Measurements from ENCODE around the gene OR51B2. TPM values are rescaled to one million over a fixed set of nuclear protein-coding genes. Genes with fewer than 3 reads are reported as not detected.
"Not testable (repeated sequence)": the region's sequence is repeated elsewhere in the genome, so short reads cannot be mapped to it uniquely, and the experiment has no call there.

OR51B2 gene
- total RNA-seq, 1 donor from 2014 or later = not detected

DNA sequence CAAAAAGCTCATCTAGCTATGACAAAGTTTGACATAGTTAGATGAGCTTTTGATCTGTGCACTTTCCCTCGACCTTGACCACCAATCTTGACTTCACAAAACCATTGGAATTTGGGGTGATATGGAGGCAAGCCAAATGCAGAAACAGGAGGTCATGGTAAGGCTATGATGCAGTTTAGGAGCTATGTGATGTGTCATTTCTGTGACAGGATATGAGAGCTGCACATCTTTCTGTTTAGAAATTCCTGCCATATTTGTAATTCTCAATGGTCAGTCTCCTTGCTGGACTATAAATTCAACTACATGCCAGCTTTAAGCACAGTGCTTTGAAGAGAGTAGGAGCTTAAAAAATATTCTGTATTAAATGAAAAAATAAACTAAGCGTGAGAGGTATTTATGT is 40.1 kb upstream of the OR51B2 start:
- Histone ChIP-seq H3K27me3 (ENCODE audit: control insufficient read depth, insufficient read depth, low read length) (no peaks in the 10 kb centered on the region), H3K36me3 (ENCODE audit: control insufficient read depth, insufficient read depth, low read length) (no peaks in the 10 kb centered on the region), H3K4me3 (ENCODE audit: low read depth, low read length) (no peak overlapping the region)
- DNase-seq (ENCODE audit: low read depth) = peak; percentile 16
- TF ChIP-seq, protein P1, sequence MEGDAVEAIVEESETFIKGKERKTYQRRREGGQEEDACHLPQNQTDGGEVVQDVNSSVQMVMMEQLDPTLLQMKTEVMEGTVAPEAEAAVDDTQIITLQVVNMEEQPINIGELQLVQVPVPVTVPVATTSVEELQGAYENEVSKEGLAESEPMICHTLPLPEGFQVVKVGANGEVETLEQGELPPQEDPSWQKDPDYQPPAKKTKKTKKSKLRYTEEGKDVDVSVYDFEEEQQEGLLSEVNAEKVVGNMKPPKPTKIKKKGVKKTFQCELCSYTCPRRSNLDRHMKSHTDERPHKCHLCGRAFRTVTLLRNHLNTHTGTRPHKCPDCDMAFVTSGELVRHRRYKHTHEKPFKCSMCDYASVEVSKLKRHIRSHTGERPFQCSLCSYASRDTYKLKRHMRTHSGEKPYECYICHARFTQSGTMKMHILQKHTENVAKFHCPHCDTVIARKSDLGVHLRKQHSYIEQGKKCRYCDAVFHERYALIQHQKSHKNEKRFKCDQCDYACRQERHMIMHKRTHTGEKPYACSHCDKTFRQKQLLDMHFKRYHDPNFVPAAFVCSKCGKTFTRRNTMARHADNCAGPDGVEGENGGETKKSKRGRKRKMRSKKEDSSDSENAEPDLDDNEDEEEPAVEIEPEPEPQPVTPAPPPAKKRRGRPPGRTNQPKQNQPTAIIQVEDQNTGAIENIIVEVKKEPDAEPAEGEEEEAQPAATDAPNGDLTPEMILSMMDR (IDR thresholded peaks at IDR 0.05; ENCODE audit: insufficient read depth, low read length, poor library complexity, severe bottlenecking) = no peak

DNA sequence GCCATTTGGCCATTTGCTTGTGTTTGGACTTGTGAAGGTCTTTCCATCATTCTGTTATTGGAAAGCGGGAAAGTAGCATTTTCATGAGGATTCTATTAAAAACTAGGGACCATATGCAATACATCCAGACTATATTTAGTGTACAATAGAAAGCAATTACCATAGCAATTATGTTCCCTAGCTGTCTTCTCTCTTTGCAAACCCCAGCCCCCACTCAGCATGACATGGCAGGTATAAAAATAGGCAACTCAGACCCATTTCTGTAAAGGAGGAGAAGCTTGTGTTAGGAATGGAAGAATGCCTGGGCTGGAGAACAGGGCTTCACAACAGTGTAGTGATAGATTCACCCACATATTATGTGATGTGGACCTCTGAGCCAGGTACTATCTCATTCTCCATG is 39.6 kb upstream of the OR51B2 start:
- H3K4me3 ChIP-seq (ENCODE audit: low read depth, low read length) = no peak overlapping the region
- TF ChIP-seq, protein P1 (IDR thresholded peaks at IDR 0.05; ENCODE audit: insufficient read depth, low read length, poor library complexity, severe bottlenecking) = no peak
- DNase-seq (ENCODE audit: low read depth) = no peak
- H3K27me3 ChIP-seq (ENCODE audit: control insufficient read depth, insufficient read depth, low read length) = no peaks in the 10 kb centered on the region
- H3K36me3 ChIP-seq (ENCODE audit: control insufficient read depth, insufficient read depth, low read length) = no peaks in the 10 kb centered on the region

DNA sequence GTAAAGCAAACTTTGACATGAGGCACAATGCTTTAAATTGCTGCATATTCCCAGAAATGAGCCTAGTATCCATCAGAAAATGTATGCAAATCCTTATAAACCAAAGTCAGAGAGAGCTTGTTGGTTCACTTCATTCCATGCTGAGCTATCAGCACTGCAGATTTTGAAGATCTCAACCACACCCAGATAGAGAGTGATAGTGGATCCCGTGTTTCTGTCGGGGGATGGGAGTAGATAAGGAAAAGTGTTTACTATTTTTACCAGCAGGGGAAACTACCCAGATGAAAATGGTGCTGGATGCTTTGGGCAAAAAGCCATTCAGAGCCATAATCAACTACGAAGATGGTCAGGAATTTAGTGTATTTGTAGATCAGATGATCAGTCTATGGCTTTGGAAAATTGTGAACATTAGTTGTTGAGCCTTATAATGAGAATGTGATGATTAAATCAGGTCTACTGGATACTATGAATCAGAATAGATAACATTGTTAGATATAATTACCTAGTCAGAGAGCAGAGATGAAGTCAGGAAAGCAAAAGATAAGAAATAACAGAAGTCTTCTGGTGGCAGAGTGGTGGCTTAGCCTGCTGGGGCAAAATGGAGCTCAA is 38.0 kb upstream of the OR51B2 start:
- TF ChIP-seq, protein P1 (IDR thresholded peaks at IDR 0.05; ENCODE audit: insufficient read depth, low read length, poor library complexity, severe bottlenecking) = no peak
- no peaks in the 10 kb centered on the region for H3K36me3 ChIP-seq (ENCODE audit: control insufficient read depth, insufficient read depth, low read length)
- H3K4me3 ChIP-seq (ENCODE audit: low read depth, low read length) = no peak overlapping the region
- no peaks in the 10 kb centered on the region for H3K27me3 ChIP-seq (ENCODE audit: control insufficient read depth, insufficient read depth, low read length)
- no peak for DNase-seq (ENCODE audit: low read depth)

DNA sequence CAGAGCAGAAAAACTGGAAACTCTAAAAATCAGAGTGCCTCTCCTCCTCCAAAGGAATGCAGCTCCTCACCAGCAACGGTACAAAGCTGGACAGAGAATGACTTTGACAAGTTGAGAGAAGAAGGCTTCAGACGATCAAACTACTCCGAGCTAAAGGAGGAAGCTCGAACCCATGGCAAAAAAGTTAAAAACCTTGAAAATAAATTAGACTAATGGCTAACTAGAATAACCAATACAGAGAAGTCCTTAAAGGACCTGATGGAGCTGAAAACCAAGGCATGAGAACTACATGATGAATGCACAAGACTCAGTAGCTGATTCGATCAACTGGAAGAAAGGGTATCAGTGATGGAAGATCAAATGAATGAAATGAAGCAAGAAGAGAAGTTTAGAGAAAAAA is 31.9 kb upstream of the OR51B2 start:
- H3K36me3 ChIP-seq (ENCODE audit: control insufficient read depth, insufficient read depth, low read length); DNase-seq (ENCODE audit: low read depth); H3K27me3 ChIP-seq (ENCODE audit: control insufficient read depth, insufficient read depth, low read length); H3K4me3 ChIP-seq (ENCODE audit: low read depth, low read length): not testable (repeated sequence)

DNA sequence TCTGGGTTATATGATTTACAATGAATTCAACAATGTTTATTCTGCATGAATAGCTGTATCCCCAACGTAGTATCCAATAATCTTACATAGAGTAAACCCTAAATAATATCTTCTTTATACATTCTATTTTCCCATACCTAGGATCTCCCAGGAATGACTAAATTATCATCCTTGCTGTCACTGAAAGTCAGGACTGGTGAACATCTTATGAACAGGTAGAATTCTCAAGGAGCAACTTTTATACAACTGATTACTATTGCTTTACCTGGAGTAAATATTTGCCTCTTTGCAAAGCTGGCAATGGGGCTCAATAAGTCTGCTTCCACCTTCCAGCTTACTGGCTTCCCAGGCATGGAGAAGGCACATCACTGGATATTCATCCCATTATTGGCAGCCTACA is 27.1 kb upstream of the OR51B2 start, which contains the start of gene OR51B6:
Gene OR51B6 (plus strand): TSS at position 301 of the 400 bp plus-strand sequence. CDS start 0 bp downstream, at position 301.
- Histone ChIP-seq H3K27me3 (ENCODE audit: control insufficient read depth, insufficient read depth, low read length) (no peaks in the 10 kb centered on the region), H3K36me3 (ENCODE audit: control insufficient read depth, insufficient read depth, low read length) (no peaks in the 10 kb centered on the region), H3K4me3 (ENCODE audit: low read depth, low read length) (no peak within 1 kb of the TSS)
- no peak for DNase-seq (ENCODE audit: low read depth)
- TF ChIP-seq, protein P1 (IDR thresholded peaks at IDR 0.05; ENCODE audit: insufficient read depth, low read length, poor library complexity, severe bottlenecking) = no peak

DNA sequence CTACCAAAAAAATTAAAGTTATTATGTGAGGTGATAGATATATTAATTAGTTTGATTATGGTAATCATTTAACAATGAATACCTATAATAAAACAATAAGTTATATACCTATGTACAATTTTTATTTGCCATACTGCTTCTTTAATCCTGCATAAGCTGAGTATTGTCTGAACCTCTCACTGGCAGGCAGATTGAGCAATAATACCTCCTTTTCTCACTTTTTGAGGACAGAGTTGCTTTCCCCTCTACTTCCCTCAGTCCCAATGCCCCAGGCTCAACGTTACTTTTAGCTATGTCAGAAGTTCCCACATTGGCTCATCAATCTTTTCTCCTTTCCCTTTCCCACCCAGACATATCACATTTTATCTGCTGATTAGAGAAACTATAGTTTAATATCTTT is 25.5 kb upstream of the OR51B2 start:
- no peak for DNase-seq (ENCODE audit: low read depth)
- Histone ChIP-seq H3K36me3 (ENCODE audit: control insufficient read depth, insufficient read depth, low read length) (no peaks in the 10 kb centered on the region), H3K4me3 (ENCODE audit: low read depth, low read length) (no peak overlapping the region), H3K27me3 (ENCODE audit: control insufficient read depth, insufficient read depth, low read length) (no peaks in the 10 kb centered on the region)
- TF ChIP-seq, protein P1 (IDR thresholded peaks at IDR 0.05; ENCODE audit: insufficient read depth, low read length, poor library complexity, severe bottlenecking) = no peak

All from kidney epithelial cell (primary cell).